Measurements from ENCODE around the gene RBM43. TPM values are rescaled to one million over a fixed set of nuclear protein-coding genes. Genes with fewer than 3 reads are reported as not detected.

RBM43 gene
- total RNA-seq, 6 donors from 2014 or later = 4.4 to 16.8 (median 8.1) TPM

- TF ChIP-seq POLR2A (IDR thresholded peaks at IDR 0.05) (no peak), CTCF (IDR thresholded peaks at IDR 0.05) (no peak), EP300 (IDR thresholded peaks at IDR 0.05) (no peak), POLR2AphosphoS5 (IDR thresholded peaks at IDR 0.05) (no peak)
- Histone ChIP-seq H3K27ac (no peak overlapping the region), H3K27me3 (no peaks in the 10 kb centered on the region), H3K4me3 (no peak overlapping the region), H3K4me1 (no peaks in the 10 kb centered on the region), H3K9me3 (no peaks in the 10 kb centered on the region), H3K36me3 (peaks cover 13 to 72% (median 34%) of the 10 kb centered on the region in 4 donors)
- ATAC-seq (ENCODE audit: low FRiP score in 2 of 2) (no peak), DNase-seq (no peak)
These were observed 10.2 kb upstream of the RBM43 start for GRCh38 chr2:151271824-151272223.

- TF ChIP-seq CTCF (IDR thresholded peaks at IDR 0.05) = no peak
- no peak for TF ChIP-seq POLR2AphosphoS5 (IDR thresholded peaks at IDR 0.05)
- TF ChIP-seq EP300 (IDR thresholded peaks at IDR 0.05) = no peak
- no peak for TF ChIP-seq POLR2A (IDR thresholded peaks at IDR 0.05)
- no peaks in the 10 kb centered on the region for H3K27me3 ChIP-seq
- WGBS, 2 donors = 80 to 83% methylated on average over 3 of the region's 3 CpGs
- H3K9me3 ChIP-seq = no peaks in the 10 kb centered on the region
- no peak for DNase-seq
- H3K27ac ChIP-seq = no peak overlapping the region
- H3K36me3 ChIP-seq = peaks cover 13 to 53% (median 18%) of the 10 kb centered on the region in 4 donors
- H3K4me1 ChIP-seq = no peaks in the 10 kb centered on the region
- no peak overlapping the region for H3K4me3 ChIP-seq
- ATAC-seq (ENCODE audit: low FRiP score in 2 of 2) = no peak
These were observed 8.3 kb upstream of the RBM43 start for GRCh38 chr2:151269798-151270568.

GRCh38 chr2:151268085-151268484, 6.4 kb upstream of the RBM43 start:
- H3K4me3 ChIP-seq = no peak overlapping the region
- H3K27me3 ChIP-seq = no peaks in the 10 kb centered on the region
- no peak overlapping the region for H3K27ac ChIP-seq
- DNase-seq = no peak
- H3K4me1 ChIP-seq = no peaks in the 10 kb centered on the region
- TF ChIP-seq CTCF (IDR thresholded peaks at IDR 0.05) (no peak), POLR2A (IDR thresholded peaks at IDR 0.05) (no peak), EP300 (IDR thresholded peaks at IDR 0.05) (no peak), POLR2AphosphoS5 (IDR thresholded peaks at IDR 0.05) (no peak)
- no peak for ATAC-seq (ENCODE audit: low FRiP score in 2 of 2)
- no peaks in the 10 kb centered on the region for H3K9me3 ChIP-seq
- H3K36me3 ChIP-seq = peaks cover 6 to 34% (median 9%) of the 10 kb centered on the region in 4 donors

- 98 to 100% methylated on average over 5 of the region's 5 CpGs for WGBS, 2 donors
- H3K9me3 ChIP-seq = no peaks in the 10 kb centered on the region
These were observed 5.9 kb upstream of the RBM43 start for GRCh38 chr2:151267537-151267936.

More at GRCh38 chr2:151267537-151267936, 5.9 kb upstream of the RBM43 start:
- Histone ChIP-seq H3K36me3 (peaks cover 4 to 29% (median 9%) of the 10 kb centered on the region in 4 donors), H3K27ac (no peak overlapping the region), H3K27me3 (no peaks in the 10 kb centered on the region), H3K4me1 (peaks cover 0 to 1% (median 0%) of the 10 kb centered on the region in 4 donors), H3K4me3 (no peak overlapping the region)
- no peak for ATAC-seq (ENCODE audit: low FRiP score in 2 of 2)
- TF ChIP-seq EP300 (IDR thresholded peaks at IDR 0.05) (no peak), POLR2A (IDR thresholded peaks at IDR 0.05) (no peak), CTCF (IDR thresholded peaks at IDR 0.05) (no peak), POLR2AphosphoS5 (IDR thresholded peaks at IDR 0.05) (no peak)
- DNase-seq = no peak
